DOHH2 (cell line): ENCODE measurements around the gene FAM236A.
"Not testable (repeated sequence)": the region's sequence is repeated elsewhere in the genome, so short reads cannot be mapped to it uniquely, and the experiment has no call there.

Experiments used
- H3F3A ChIP-seq: fragments of 200-600 bp; sonication (generic), shearing (Covaris generic); 2 replicates; pipeline ENCODE4 v1.6.0; 2016; ENCODE audit warnings: antibody characterized with exemption, mild to moderate bottlenecking; ENCODE audit not compliant: control insufficient read depth, insufficient read depth
- H3K27ac ChIP-seq: fragments of 200-600 bp; sonication (generic); 2 replicates; pipeline ENCODE4 v1.5.1; 2014; ENCODE audit warnings: low read depth, mild to moderate bottlenecking, low read length, moderate library complexity
- H3K27me3 ChIP-seq: fragments of 200-600 bp; sonication (generic); 2 replicates; pipeline ENCODE4 v1.6.1; 2014; ENCODE audit warnings: mild to moderate bottlenecking, low read length, mixed read lengths; ENCODE audit not compliant: control insufficient read depth
- H3K36me3 ChIP-seq: fragments of 200-600 bp; sonication (generic); 2 replicates; pipeline ENCODE4 v1.6.1; 2014; ENCODE audit warnings: mild to moderate bottlenecking, low read length, moderate library complexity, mixed read lengths; ENCODE audit not compliant: control insufficient read depth
- H3K4me1 ChIP-seq: fragments of 200-600 bp; sonication (generic); 2 replicates; pipeline ENCODE4 v1.6.1; 2014; ENCODE audit warnings: mild to moderate bottlenecking, low read length, mixed read lengths; ENCODE audit not compliant: control insufficient read depth
- H3K4me2 ChIP-seq: fragments of 200-600 bp; sonication (generic); 2 replicates; pipeline ENCODE4 v1.6.0; 2014; ENCODE audit warnings: mild to moderate bottlenecking, low read length, moderate library complexity
- H3K4me3 ChIP-seq: fragments of 200-600 bp; sonication (generic); 2 replicates; pipeline ENCODE4 v1.5.1; 2014; ENCODE audit warnings: mild to moderate bottlenecking, low read length, mixed read lengths
- H3K79me2 ChIP-seq: fragments of 200-600 bp; sonication (generic); 2 replicates; pipeline ENCODE4 v1.6.1; 2014; ENCODE audit warnings: mild to moderate bottlenecking, low read length, mixed read lengths; ENCODE audit not compliant: control insufficient read depth
- H3K9me2 ChIP-seq: fragments of 200-600 bp; sonication (generic); replicated peaks from 2 replicates; pipeline ENCODE4 v1.6.1; 2014; ENCODE audit warnings: mild to moderate bottlenecking, low read length, mixed read lengths; ENCODE audit not compliant: control insufficient read depth
- H3K9me3 ChIP-seq: fragments of 200-600 bp; sonication (generic); 2 replicates; pipeline ENCODE4 v1.6.1; 2014; ENCODE audit warnings: antibody characterized with exemption, low read length, mixed read lengths; ENCODE audit not compliant: control insufficient read depth, insufficient read depth
- H4K20me1 ChIP-seq: fragments of 200-600 bp; sonication (generic); 2 replicates; pipeline ENCODE4 v1.6.0; 2014; ENCODE audit warnings: low read depth, mild to moderate bottlenecking, antibody characterized with exemption, low read length, moderate library complexity; ENCODE audit not compliant: control insufficient read depth, insufficient read depth

FAM236A gene

DNA sequence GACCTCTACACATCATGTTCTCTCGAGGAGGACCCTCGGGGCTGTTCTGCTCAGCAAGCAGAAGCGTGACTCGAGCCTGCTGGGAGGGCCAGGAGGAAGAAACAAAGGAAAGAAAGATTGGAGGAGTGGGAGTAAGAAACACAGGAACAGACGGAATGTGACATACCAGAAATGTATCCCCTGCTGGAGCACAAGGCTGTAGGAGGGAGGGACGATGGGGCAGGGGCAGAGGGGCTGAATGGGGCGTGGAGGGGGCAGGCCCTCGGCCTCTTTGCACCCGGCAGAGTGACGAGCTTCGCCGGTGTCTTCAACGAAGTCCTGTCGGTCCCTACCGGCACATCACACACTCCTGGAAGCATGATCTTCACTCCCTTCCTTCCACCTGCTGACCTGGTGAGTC is at the start of gene FAM236A:
Gene FAM236A, plus strand, starts transcription at position 301 of the 400 bp plus-strand sequence. Its CDS starts 57 bp downstream, at position 358.
- not testable (repeated sequence) for H3K27me3 ChIP-seq, H4K20me1 ChIP-seq, H3K9me2 ChIP-seq, H3K27ac ChIP-seq, H3F3A ChIP-seq, H3K36me3 ChIP-seq, H3K4me3 ChIP-seq, H3K4me1 ChIP-seq, H3K79me2 ChIP-seq, H3K9me3 ChIP-seq, H3K4me2 ChIP-seq

DNA sequence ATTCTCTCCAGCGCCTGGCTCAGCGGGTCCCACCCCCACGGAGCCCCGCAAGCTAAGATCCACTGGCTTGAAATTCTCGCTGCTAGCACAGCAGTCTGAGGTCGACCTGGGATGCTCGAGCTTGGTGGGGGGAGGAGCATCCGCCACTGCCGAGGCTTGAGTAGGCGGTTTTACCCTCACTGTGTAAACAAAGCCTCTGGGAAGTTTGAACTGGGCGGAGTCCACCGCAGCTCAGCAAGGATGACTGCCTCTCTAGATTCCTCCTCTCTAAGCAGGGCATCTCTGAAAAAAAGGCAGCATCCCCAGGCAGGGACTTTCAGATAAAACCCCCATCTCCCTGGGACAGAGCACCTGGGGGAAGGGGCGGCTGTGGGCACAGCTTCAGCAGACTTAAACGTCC is 48.3 kb upstream of the FAM236A start:
- H3K27ac ChIP-seq, H3F3A ChIP-seq, H4K20me1 ChIP-seq, H3K27me3 ChIP-seq, H3K36me3 ChIP-seq, H3K4me1 ChIP-seq, H3K4me2 ChIP-seq, H3K79me2 ChIP-seq, H3K9me2 ChIP-seq, H3K4me3 ChIP-seq, H3K9me3 ChIP-seq: not testable (repeated sequence)

DNA sequence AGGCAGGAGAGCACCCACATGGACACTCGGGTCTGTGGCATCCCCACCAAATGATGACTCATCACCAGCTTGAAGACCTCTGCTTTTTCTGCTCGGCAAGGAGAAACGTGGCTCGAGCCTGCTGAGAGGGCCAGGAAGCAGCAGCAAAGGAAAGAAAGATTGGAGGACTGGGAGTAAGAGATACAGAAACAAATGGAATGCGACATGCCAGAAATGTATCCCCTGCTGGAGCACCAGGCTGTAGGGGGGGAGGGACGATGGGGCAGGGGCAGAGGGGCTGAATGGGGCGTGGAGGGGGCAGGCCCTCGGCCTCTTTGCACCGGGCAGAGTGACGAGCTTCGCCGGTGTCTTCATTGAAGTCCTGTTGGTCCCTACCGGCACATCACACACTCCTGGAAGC is 25.7 kb upstream of the FAM236A start, which contains the start of gene FAM236C:
Gene FAM236C, plus strand, starts transcription at position 301 of the 400 bp plus-strand sequence. CDS start 100 bp downstream, outside the sequence.
- not testable (repeated sequence) for H3K36me3 ChIP-seq, H3K4me2 ChIP-seq, H3K9me3 ChIP-seq, H3K27me3 ChIP-seq, H4K20me1 ChIP-seq, H3K9me2 ChIP-seq, H3F3A ChIP-seq, H3K79me2 ChIP-seq, H3K27ac ChIP-seq, H3K4me1 ChIP-seq, H3K4me3 ChIP-seq

DNA sequence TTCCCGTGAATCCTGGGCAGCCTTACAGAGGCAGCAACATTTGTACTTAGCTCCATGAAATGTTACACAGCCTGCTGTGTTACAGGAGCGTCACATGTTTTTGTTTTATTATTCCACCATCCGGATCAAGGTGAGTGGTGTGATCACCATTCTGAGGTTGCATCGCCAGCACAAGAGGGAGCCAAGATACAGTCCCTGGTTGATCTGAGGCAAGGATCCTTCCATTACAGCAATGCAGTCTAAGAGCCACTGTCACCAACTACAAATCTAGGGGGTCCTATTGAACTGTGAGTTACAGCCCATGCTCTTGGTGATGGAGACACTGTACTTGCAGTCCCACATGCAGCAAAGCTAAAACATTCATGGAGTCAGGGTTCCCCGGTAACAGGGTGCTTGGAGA is 21.9 kb upstream of the FAM236A start:
- not testable (repeated sequence) for H3K4me1 ChIP-seq, H3K27ac ChIP-seq, H3F3A ChIP-seq, H3K4me3 ChIP-seq, H3K9me2 ChIP-seq, H3K27me3 ChIP-seq, H3K4me2 ChIP-seq, H4K20me1 ChIP-seq, H3K79me2 ChIP-seq, H3K9me3 ChIP-seq, H3K36me3 ChIP-seq

DNA sequence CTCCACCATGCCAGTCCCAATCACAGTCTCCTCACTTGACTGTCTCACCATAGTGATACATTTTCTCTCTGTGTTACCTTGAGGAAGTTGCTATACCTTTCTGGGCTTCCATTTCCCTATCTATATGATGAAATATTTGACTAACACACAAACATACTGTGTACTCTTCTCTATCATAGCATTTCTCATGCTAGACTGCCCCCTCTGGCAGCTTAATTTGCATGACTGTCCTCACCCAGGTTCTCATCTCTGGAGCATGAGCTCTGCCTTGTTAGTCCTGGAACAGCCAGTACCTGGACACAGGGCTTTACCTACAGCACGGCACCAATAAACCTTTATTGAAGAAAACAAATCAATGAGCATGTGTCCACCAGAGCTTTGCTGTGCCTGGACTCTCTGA is 5.7 kb upstream of the FAM236A start:
- not testable (repeated sequence) for H4K20me1 ChIP-seq, H3K27ac ChIP-seq, H3K36me3 ChIP-seq, H3K9me2 ChIP-seq, H3K4me2 ChIP-seq, H3K9me3 ChIP-seq, H3K4me3 ChIP-seq, H3K79me2 ChIP-seq, H3K4me1 ChIP-seq, H3F3A ChIP-seq, H3K27me3 ChIP-seq

DNA sequence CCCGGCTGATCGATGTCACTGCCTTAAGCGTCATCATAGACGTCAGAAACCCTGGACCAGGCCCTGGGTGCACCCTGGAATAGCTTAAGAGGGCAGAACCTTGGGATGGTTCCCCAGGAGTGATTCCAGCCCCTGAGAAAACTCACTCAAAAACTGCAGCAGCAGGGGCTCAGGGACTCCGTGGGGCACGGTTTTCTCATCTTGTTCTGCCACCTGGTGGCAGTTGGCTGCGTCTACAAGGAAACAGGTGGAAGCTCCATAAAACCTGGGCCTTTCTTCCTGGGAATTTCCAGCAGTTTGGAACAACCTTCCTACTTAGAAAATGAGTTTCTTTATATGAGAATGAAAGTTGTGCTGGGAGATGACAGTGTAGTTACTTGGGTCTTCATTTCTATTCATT is 1.6 kb upstream of the FAM236A start:
- not testable (repeated sequence) for H3K79me2 ChIP-seq, H3K4me3 ChIP-seq, H4K20me1 ChIP-seq, H3K36me3 ChIP-seq, H3F3A ChIP-seq, H3K4me2 ChIP-seq, H3K9me2 ChIP-seq, H3K9me3 ChIP-seq, H3K27me3 ChIP-seq, H3K4me1 ChIP-seq, H3K27ac ChIP-seq

DNA sequence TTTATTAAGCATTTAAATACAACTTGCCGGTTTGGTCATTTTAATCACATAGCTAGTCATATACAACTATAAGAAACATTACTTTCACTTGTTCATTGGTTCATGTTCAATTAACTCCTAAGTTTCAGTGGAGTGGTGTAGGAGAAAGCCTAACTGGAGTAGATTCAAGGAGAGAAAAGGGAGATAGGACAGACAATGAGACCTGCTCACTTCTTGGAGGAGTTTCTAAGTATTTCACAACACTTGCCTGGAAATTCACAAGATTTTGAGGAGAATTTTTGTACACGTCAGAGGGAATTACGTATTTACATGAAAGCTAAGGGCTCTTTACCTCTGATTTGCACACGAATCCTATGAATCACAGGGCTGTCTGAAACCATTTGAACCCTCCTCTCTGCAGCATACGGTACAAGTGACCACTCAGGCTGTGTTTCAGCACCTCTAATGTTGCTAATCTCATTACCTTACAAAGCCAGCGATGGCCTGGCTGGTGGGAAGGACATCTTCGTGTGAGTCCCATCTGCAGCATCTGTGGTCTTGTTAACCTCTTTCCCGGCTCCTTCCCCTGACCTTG is 1.0 kb upstream of the FAM236A start:
- H3K9me3 ChIP-seq, H3K9me2 ChIP-seq, H3K36me3 ChIP-seq, H3K79me2 ChIP-seq, H3F3A ChIP-seq, H3K27me3 ChIP-seq, H4K20me1 ChIP-seq, H3K4me3 ChIP-seq, H3K4me1 ChIP-seq, H3K27ac ChIP-seq, H3K4me2 ChIP-seq: not testable (repeated sequence)

DNA sequence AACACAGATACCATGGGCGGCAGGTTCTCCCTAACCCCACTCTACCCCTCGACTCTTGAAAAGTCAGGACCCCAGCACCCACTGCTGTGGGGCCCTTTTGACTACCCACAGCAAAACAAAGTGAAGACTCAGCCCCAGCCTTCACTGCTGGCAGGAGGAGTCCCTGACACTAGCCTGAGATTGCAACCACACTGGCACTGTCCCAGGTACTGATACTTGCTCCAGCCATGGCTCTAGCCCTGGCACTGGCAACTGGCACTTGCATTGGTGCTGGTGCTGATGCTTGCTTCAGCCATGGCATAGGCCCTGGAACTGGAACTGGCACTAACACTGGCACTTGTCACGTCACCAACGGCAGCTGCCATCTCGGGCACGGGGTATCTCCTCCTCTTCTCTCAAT is 4.3 kb downstream of the FAM236A start:
- not testable (repeated sequence) for H3K9me3 ChIP-seq, H3K36me3 ChIP-seq, H3F3A ChIP-seq, H3K4me1 ChIP-seq, H3K4me2 ChIP-seq, H3K4me3 ChIP-seq, H3K79me2 ChIP-seq, H3K9me2 ChIP-seq, H3K27ac ChIP-seq, H4K20me1 ChIP-seq, H3K27me3 ChIP-seq
